Activated CD4-positive, alpha-beta T cell treated with anti-CD3 and anti-CD28 coated beads for 24 hours (primary cell): ENCODE results near the gene POPDC2.

ENCODE experiments used
- DNase-seq, 2 donors: peaks; one replicate each; pipeline ENCODE4 v3.0.0-alpha.2; 2020; ENCODE audit warnings: low read depth in 2 of 2

POPDC2 gene

DNA sequence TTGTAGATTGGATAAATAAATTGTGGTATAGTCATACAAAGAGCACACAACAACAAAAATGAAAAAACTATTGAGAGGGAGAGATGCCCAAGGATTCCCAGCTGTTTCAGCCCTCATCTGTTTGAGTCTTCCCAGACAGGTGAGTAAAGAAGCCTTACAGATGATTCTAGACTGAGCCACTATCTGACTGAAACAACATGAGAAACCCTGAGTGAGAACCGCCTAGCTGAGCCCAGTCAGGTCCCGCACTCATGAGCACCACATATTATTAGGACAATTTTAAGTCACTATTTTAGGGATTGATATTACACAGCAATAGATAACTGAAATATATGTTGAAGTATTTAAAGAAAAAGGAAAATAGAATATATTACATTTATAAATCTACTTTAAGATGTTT lies 19.0 kb downstream of the POPDC2 start:
- no peak for DNase-seq

DNA sequence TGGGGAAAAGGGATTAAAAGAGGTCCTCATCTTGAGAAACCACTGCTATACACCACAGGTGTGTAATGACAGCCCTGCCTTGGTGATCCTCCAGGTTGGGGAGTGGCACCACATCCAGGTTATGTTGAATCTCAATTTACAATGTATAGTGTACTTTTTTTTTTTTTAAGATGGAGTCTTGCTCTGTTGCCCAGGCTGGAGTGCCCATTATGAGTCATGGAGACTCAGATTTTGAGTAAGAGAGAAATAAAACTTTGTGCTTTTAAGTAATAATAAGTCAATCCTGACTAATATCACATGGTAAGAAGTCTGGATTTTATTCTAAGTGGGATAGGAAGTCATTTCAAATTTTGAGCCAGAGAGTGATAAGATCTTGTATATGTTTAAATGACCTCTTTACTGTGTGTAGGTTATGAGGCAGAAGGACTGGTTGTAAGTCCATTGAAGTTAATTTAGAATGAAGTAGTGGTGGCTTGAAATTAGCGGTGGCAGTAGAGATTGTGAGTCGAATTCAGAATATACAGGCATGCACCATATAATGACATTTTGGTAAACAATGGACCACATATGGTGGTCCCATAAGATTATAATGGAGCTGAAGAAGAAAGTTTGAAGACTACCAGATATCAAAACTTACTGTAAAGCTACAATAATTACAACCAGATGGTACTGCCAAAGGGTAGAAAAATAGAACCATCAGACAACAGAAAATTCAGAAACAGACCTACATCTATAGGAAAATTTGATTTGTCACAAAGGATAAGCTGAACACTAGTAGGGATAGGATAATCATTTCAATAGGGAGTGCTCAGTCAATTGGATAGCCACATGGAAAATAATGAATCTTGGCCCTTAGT lies 20.7 kb downstream of the POPDC2 start:
- DNase-seq, result no peak

- DNase-seq, result no peak
Observed at GRCh38 chr3:119637679-119638477, 22.5 kb downstream of the POPDC2 start.

GRCh38 chr3:119636891-119637611 lies 23.3 kb downstream of the POPDC2 start:
- no peak for DNase-seq

GRCh38 chr3:119636249-119636648 lies 24.1 kb downstream of the POPDC2 start:
- no peak for DNase-seq

DNA sequence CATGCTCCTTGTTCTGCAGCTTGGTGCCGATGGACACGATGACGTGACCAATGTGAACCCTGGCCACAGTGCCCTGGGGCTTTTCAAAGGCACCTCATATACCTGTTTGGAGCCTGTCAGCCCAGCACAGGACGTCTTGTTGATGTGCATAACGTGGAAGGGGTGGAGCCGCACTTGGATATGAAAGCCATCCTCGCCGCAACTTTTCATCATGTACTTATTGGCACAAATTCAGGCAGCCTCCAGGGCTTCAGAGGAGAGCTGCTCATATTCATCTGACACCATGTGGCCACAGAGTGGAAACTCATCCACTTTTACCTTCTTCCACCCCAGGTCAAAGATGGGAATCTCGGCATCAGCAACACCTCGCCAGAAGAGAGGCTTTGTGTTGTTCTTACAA lies 24.7 kb downstream of the POPDC2 start:
- DNase-seq, result no peak

GRCh38 chr3:119632829-119633228 lies 27.6 kb downstream of the POPDC2 start:
- DNase-seq, result no peak

- no peak for DNase-seq
Observed at GRCh38 chr3:119632216-119632615, 28.2 kb downstream of the POPDC2 start.

- no peak for DNase-seq
Observed at GRCh38 chr3:119631516-119631915, 28.9 kb downstream of the POPDC2 start.

DNA sequence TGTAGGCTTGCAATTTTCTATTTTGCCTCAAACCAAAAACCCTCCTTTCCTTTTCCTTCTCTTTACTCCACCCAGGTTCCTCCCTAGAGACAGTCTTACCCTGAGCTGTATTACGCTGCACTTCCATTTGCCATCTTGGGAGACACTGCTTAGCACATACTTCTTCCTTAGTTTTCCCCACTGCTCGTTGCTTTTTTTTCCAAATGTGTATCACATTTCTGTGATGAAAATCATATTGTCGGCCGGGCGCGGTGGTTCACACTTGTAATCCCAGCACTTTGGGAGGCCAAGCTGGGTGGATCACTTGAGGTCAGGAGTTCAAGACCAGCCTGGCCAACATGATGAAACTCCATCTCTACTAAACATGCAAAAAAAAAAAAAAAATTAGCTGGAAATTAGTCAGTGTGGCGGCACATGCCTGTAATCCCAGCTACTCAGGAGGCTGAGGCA lies 29.5 kb downstream of the POPDC2 start:
- no peak for DNase-seq

DNA sequence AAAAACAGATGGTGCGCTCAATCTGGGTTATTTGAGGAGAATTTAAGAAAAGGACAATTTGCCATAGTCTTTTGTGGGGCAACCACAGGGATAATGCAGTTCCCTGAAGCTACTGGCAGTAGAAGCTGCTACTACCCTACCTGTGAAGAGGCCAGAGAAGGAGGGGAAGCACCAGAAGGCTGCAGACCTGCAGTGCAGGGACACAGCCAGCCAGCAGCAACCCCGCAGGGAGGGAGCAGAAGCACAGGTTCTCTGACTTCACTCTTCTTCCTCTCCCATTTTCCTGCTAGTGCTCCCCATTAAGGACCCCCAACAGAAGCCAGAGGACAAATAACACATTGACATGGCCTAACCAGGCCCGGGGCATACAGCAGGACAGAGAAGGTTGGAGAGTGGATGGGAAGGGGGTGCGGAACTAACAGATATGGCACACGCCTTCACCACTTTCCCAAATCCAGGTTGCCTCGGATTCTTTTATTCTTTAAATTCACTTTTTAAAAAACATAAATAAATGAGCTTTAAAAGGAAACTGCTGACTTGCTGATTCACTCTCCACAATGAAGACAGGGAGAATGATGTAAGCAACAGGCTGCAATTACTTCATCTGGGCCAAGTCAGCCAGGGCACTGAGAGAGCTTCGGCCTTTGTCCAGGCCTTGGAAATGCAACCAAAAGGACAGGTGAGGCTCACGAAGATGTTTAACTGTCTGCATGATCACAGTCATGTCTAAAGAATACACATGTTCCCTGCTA lies 30.1 kb downstream of the POPDC2 start:
- DNase-seq, result no peak

DNA sequence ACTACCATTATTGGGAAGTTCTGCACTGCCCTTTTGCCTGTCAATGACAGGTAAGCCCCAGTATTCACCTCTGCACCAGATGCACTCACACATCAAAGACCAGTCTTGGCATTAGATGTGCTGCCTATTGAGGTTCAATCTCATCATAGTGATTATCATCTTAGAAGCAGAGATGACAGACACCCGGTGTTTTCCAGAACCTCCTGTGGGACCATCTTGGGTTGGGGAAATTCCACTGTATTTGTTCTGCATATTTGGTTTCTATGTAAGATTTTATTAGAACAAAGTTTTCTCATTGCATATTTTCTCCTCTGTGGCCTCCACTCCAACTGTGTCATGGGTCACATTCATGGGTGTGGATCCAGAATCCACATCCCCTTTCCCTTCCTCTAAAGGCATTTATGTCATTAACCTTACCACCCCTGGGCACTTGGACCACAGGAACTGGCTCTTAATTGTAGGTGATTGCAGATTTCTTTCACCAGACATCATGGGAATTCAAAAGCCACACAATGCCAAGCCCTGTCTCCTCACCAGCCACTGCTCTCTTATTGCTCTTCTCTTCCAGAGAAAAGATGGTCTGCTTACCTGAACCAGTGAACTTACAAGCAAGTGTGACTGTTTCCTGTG lies 31.5 kb downstream of the POPDC2 start:
- DNase-seq, result no peak

- DNase-seq, result no peak
Observed at GRCh38 chr3:119628390-119628789, 32.0 kb downstream of the POPDC2 start.

GRCh38 chr3:119627461-119627860 lies 32.9 kb downstream of the POPDC2 start:
- no peak for DNase-seq

GRCh38 chr3:119626196-119626595 lies 34.2 kb downstream of the POPDC2 start:
- DNase-seq, result no peak

DNA sequence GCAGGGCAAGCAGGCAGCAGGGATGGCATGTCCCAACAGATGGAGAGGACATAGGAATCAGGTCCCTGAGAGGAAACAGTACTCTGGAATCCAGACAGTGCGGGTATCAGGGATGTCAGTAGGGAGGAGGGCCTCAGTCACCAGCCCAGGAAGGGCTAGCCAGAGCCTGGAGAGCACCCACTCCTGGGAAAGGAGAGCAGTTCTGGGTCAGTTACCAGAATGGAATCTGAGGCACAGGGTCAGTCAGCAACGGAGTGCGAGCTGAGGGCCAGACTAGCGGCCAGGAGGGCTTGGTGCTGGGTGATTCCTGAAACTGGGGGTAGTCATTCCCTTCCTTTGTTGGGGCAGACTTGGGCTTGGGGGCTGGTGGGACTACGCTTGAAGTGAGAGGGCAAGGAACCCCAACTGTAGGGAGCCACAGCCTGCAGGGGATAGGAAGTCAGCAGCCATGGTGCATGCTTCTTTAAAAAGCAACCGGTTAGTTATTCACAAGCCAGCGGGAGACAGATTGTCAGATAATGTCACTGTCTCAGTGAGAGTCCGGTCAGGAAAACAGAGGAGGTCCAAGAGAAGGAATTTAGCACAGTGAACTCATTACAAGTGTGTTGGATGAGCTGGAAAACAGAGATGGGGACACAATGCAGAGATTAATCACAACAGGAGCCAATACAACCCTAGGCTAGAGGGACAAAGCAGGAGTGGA lies 34.8 kb downstream of the POPDC2 start:
- no peak for DNase-seq

- no peak for DNase-seq
Observed at GRCh38 chr3:119624002-119624720, 36.2 kb downstream of the POPDC2 start.

DNA sequence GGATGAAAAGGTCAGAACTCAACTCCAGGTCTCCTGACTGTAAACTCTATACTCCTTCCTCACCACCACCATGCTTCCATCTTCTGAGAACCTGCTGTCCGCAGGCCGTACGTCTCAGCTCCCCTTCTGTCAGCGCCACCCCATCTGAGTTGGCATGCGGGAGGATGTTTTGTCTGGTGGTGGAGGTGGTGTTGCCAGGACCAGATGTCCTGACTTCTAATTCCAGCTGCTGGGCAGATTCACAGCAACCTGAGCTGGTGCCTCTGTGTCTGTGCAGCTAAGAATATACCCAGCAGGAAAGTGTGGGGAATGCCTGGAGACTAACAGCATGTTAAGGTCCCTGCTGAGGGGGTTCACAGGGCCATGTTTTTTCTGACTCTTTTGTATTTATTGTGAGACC lies 39.5 kb downstream of the POPDC2 start:
- DNase-seq, result no peak

DNA sequence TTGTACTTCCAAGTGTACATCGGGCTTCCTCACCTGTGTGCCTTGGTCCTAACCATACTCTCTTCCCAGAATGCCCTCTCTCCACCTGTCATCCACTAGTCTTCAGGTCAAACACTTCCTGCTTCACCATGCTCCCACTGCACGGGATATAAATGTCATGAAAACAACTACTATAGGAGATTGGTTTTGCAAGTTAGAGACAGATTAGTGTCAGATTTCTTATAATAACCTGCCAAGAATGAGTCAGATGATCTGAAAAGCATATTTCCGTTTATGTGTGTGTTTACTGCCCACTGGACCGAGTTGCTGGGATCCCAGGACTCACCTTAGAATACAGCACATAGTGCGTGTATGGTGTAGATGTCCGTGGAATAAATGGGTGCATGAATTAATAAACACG lies 41.3 kb downstream of the POPDC2 start:
- no peak for DNase-seq

DNA sequence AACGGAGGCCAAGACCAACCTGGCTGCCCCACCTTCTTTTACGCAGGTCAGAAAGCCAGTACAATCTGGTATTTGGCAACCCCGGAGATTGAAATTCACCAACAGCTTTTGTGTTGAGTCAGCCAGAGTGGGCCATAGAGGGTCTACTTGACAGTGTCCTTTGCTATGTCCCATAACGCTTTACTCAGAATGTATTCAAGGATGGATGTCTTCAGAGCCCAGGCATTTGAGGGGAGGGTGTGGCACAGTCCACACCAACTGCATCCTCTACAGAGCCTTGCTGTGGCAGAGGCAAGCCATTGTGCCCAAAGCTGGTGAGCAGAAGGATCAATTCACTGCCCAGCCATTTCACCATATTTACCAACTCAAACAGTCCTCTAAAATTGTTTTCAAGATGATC lies 44.3 kb downstream of the POPDC2 start:
- DNase-seq, result no peak
